HG02759 (cell line): ENCODE measurements around the gene CH25H.
A peak's percentile ranks its signal among the peaks of the same experiment; 100 is the strongest.
"Not testable (repeated sequence)": the region's sequence is repeated elsewhere in the genome, so short reads cannot be mapped to it uniquely, and the experiment has no call there.

Experiments
- ATAC-seq: cut with Tn5 transposase; IDR thresholded peaks from one replicate; pipeline ENCODE4 v1.9.1; 2021; ENCODE audit warnings: mild to moderate bottlenecking, moderate library complexity; ENCODE audit not compliant: unreplicated experiment

CH25H gene, protein sequence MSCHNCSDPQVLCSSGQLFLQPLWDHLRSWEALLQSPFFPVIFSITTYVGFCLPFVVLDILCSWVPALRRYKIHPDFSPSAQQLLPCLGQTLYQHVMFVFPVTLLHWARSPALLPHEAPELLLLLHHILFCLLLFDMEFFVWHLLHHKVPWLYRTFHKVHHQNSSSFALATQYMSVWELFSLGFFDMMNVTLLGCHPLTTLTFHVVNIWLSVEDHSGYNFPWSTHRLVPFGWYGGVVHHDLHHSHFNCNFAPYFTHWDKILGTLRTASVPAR

GRCh38 chr10:89207181-89207800 lies at the start of gene CH25H:
Gene CH25H (minus strand): TSS chr10:89207317. CDS start chr10:89207292, 25 bp downstream.
- ATAC-seq, result no peak

DNA sequence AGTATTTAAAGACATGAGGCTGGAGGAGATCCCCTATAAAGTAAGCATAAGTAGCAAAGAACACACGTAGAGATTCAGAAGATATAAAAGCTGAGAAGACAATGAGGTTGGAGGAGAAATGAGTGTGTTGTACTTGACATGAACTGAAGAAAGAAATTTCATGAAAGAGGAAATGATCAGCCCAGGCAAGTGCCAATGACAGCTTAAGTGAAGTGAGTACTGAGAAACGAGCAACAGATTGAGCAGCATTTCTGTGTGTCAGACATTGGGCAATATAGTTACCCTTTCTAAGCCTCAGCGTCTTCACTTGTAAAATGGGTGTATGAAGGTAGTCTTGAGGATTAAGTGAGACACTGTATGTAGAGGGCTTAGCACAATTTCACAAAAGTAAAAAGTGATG lies 49.2 kb upstream of the CH25H start:
- ATAC-seq, result no peak

- no peak for ATAC-seq
Observed at GRCh38 chr10:89255793-89256192, 48.7 kb upstream of the CH25H start.

DNA sequence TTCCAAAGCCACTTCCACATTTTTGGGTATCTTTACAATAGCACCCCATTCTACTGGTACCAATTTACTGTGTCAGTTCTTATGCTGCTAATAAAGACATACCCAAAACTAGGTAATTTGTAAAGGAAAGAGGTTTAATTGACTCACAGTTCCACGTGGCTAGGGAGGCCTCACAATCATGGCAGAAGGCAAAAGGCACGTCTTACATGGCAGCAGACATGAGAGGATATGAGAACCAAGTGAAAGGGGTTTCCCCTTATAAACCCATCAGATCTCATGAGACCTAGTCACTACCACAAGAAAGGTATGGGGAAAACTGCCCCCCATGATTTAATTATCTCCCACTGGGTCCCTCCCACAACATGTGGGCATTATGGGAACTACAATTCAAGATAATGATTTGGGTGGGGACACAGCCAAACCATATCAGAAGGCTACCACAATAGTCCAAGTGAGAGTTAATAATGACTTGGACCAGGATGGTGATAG lies 48.0 kb upstream of the CH25H start:
- not testable (repeated sequence) for ATAC-seq

DNA sequence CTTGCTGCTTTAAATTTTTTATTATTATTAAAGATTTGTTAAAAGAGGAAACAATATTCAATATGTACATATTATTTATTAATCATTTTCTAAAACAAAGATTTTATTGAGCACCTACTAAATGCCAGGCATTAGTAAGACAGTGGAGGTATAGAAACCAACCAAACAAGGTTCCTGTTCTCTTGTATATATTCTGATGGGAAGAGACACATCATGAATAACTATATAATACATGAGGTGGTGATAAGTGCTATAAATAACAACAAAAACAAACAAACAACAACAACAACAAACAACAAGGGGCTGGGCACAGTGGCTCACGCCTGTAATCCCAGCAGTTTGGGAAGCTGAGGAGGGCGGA lies 45.1 kb upstream of the CH25H start:
- no peak for ATAC-seq

DNA sequence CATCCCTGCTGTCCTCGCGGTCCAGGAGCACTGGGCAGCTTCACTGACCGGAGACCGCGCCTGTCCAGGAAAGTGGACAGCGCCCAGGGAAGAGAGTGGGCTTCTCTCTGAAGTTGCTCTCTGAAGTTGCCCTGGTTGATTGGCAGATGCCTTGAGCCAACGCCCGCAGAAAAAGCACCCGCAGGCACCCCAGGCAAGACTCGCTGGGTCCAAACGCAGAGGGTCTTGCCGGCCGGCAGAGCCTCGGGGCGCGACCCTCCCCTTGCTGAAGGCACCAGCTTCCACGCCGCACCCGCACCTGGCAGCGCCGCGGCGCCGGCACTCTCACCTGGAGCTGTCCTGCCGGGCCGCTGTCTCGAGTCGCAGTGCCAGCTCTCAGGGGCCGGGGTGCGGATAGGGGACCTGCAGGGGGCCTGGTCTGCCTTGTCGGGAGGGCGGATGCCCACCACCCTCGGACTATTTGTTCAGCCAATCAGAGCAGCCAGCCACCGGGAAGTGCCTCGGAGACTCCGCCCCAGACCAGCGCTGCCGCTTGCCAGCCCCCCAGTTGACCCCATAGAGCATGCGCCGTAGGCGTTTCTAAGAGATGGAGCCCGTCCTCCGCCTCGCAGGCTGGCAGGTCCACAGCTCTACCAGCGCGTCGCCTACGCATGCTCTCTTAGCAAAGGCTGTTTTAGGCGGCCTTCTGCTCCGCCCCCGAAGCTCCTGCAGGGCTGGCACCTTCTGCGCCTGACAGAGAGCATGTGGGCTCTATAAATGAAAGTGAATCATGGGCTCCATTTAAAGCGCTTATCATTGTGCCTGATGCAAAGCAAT lies 44.5 kb upstream of the CH25H start, which contains the start of gene LIPA:
Gene LIPA (minus strand): TSS at position 367 of the 816 bp plus-strand sequence. CDS start 4,127 bp downstream, outside the sequence.
- peak; percentile 98 for ATAC-seq

GRCh38 chr10:89250865-89251408 lies 43.8 kb upstream of the CH25H start:
- peak; percentile 0 for ATAC-seq

DNA sequence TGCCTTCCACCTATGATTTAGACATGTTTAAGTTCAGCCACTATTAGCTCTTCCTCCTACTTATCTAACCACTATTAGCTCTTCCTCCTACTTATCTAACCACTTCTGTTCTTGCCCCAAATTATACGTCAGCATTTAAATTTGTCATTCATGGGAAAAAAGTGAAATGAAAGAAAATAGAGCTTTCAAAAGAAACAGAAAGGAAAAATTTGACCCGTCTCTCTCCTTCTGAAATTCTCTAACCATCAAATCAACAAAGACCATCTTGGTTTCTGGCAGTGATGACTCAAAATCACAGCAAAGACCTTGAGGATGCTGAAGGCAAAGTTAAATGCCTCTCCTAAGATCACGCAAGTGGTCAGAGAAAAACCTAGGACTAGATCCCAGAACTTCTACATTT lies 41.9 kb upstream of the CH25H start:
- no peak for ATAC-seq

DNA sequence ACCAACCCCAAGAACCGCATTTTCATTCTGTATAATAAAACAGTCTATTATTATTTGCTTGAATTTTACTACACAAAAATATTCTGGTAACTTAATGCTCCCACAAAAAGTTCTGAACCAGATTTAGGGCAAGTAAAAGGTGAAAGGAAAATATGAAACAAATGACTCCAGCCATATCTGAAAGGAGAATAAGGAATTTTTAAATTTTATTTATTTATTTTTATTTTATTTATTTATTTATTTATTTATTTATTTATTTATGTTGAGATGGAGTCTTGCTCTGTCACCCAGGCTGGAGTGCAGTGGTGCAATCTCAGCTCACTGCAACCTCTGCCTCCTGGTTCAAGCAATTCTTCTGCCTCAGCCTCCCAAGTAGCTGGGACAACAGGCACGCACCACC lies 40.5 kb upstream of the CH25H start:
- not testable (repeated sequence) for ATAC-seq

DNA sequence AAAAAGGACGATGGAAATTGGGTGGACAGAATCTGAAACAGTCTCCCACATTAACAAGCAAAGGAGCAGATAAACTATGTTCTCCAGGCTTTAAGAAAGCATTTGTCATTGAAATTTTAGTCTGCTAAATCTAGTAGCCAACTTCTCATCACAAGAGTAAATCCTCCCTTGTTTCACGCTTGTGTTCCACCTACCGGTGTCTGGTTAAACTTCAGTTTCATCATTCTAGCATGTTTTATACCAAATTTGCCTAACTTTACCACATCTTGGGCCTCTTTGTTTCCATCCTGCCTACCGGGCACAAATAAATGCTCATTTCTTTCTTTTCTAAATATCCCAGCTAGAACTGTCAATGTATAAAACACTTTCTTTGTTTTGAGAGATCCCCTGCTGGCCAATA lies 38.7 kb upstream of the CH25H start:
- ATAC-seq, result no peak

DNA sequence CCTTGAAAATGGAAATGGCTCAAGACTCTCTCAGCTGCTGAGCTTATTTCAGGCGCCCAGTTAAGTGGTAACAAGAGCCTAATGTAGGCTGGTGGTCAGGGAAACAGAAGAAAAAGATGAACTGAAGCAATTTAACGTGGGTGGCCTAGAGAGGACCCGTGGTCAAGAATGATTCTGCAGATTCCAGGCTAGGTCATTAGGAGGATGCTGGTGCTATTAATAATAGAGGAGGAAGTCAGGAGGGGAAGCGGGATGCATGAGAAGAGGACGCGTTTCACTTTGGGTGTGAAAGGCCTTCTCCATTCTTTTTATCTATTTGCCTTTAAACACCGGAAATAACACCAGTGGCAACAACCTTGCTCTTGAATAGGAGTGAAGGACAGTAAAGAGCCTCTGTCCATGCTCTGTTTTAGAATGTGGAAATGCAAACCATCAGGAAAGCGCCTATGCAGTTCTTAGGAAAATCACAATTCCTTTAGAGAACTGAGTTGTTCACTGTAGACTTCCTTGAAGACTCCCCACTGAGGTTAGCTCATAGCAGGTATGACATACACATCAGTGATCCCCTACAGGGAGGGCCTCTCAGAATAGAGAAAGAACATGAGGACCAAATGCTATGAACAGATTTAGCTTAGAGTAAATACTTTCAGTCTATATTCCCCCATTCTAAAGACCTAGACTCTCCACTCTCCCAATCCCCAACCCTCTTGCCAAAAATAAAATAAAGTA lies 35.9 kb upstream of the CH25H start:
- ATAC-seq, result peak; percentile 37

GRCh38 chr10:89242345-89242684 lies 35.2 kb upstream of the CH25H start:
- ATAC-seq, result no peak

- ATAC-seq, result peak; percentile 53
Observed at GRCh38 chr10:89241486-89242344, 34.6 kb upstream of the CH25H start.

DNA sequence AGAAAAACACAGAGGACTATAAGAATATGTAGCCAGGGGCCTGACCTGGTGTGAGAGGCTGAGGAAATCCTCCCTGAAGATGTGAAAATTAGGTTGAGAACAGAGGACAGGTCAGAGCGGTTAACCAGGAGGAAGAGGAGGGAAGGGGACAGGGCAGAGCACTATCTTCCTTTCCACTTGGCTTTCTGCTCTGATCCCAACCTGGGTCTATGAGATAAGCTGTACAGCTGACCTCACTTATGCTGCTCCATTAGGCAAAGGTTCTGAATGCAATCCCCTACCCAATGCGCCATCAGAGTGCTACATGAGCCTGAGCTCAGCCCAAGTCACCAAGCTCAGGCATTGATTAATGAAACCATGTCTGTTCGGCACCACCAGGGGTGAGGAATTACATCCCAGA lies 33.9 kb upstream of the CH25H start:
- peak; percentile 4 for ATAC-seq

DNA sequence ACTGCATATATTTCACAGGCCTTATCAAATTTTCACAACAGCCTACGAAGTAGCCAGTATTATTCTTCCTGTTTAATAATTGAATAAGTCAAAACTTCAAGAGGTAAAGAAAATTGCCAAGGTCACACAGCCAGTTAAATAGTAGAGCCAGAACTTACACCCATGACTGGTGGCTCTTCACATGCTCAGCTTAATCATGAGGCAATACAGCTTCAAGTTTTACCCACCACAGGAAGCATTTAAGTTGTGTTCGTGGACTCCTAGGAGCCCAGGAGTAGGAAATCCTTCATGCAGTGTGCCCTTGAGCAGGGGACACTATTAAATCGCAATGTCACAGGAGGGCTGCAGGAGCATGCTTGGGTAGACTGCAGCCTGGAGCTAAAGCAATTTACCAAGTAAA lies 33.4 kb upstream of the CH25H start:
- no peak for ATAC-seq

- ATAC-seq, result no peak
Observed at GRCh38 chr10:89238956-89239644, 32.0 kb upstream of the CH25H start.

DNA sequence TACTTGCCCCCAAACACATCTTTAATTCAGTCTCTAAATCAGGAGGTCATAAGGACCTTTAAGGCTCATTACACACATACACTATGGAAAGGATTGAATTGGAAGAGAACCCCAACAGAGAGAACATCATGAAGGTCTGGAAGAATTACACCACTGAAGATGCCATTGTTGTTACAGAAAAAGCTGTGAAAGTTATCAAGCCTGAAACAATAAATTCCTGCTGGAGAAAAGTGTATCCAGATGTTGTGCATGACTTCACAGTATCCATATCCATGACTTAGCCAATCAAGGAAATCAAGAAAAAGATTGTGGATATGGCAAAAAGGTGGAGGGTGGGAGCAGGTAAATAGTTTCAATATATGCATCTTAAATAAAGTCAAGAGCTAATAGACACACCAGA lies 30.7 kb upstream of the CH25H start:
- no peak for ATAC-seq

DNA sequence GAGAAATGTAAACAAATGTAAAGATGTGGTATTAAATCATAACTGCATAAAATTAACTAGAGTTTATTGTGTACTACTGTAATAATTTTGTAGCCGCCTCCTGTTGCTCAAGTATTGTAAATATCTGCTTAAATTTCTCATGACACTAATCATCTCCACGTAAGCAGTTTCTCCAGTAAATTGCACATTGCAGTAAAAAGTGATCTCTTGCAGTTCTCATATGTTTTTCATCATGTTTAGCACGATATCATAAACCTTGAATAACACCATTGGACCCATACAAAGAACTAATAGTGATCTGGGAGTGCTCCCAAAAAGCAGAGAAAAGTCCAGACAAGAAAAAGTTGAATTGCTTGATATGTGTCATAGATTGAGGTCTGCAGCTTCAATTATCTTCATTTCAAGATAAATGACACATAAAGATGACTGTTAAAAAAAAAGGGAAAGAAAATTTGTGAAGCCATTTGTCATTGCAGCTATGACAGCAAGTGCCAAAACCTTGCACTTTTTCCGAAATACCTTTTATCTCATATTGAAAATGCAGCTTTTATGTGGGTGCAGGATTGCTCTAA lies 29.2 kb upstream of the CH25H start:
- ATAC-seq, result no peak
